ENCODE results near the gene PCCA.

GRCh38 chr13:100529666-100530377 is 440.9 kb downstream of the PCCA start:
- no peak for TF ChIP-seq CTCF (IDR thresholded peaks at IDR 0.05)
- no peak for TF ChIP-seq POLR2AphosphoS5 (IDR thresholded peaks at IDR 0.05; ENCODE audit: insufficient read depth in 1 of 2, low read depth in 1 of 2)
- no peak for TF ChIP-seq POLR2A (IDR thresholded peaks at IDR 0.05)

Measured in vagina (tissue), 2 donors.